Endothelial cell of umbilical vein (primary cell): ENCODE results near the gene SGSM1. TPM values are rescaled to one million over a fixed set of nuclear protein-coding genes. Genes with fewer than 3 reads are reported as not detected.

ENCODE experiments used
- BruUV-seq: library from RNA; stranded (reverse); fragments of 400-500 nt; replicated peaks from 2 replicates; lab custom pipeline; 2021; lab: Mats Ljungman, UMichigan
- CTCF ChIA-PET: fragments of 300-600, 350-600 bp; sonication (Branson Sonifier 250); formaldehyde crosslinking; loops from one replicate; lab custom pipeline; 2021; ENCODE audit warnings: antibody characterized with exemption, inconsistent platforms; lab: Charles Lee
- POLR2A ChIA-PET: fragments of 300-600, 350-600 bp; sonication (Branson Sonifier 250); formaldehyde crosslinking; loops from one replicate; lab custom pipeline; 2021; ENCODE audit warnings: antibody characterized with exemption, inconsistent platforms; lab: Charles Lee
- DNase-seq: peaks from one replicate; pipeline ENCODE4 v3.0.0-alpha.2; 2011; ENCODE audit warnings: low read depth, low spot score
- FAIRE-seq: peaks from 2 replicates; lab custom pipeline; 2011; peaks lifted over from hg19 to GRCh38; lab: Jason Lieb, UNC
- H2AFZ ChIP-seq: 2 replicates; pipeline ENCODE4 v1.6.0; 2012; ENCODE audit warnings: low read depth, low read length, control low read depth, inconsistent platforms
- H3K27ac ChIP-seq: 2 replicates; pipeline ENCODE4 v1.5.1; 2011; ENCODE audit warnings: low read depth, mild to moderate bottlenecking, control low read depth, low read length, moderate library complexity; ENCODE audit not compliant: insufficient read depth
- H3K27me3 ChIP-seq, 2 experiments: 2 replicates each; pipeline versions ENCODE4 v1.6.0 to v1.6.1; 2011; ENCODE audit warnings: low read length in 2 of 2, mixed read lengths in 1 of 2; ENCODE audit not compliant: control insufficient read depth in 2 of 2, insufficient read depth in 2 of 2
- H3K36me3 ChIP-seq, 2 experiments: 2 replicates in 1 of 2; 3 replicates in 1 of 2; pipeline ENCODE4 v1.5.1; 2011; ENCODE audit warnings: low read length in 2 of 2, mild to moderate bottlenecking in 1 of 2, moderate library complexity in 1 of 2; ENCODE audit not compliant: control insufficient read depth in 2 of 2, insufficient read depth in 2 of 2; ENCODE audit errors: extremely low read depth in 1 of 2
- H3K4me1 ChIP-seq: 3 replicates; pipeline ENCODE4 v1.5.1; 2011; ENCODE audit warnings: mild to moderate bottlenecking, low read length; ENCODE audit not compliant: control insufficient read depth, insufficient read depth; ENCODE audit errors: extremely low read depth
- H3K4me2 ChIP-seq: 2 replicates; pipeline ENCODE4 v1.6.1; 2011; ENCODE audit warnings: low read length, control low read depth, mixed read lengths; ENCODE audit not compliant: insufficient read depth
- H3K4me3 ChIP-seq, 3 experiments: fragments of 200-600 bp in 1 of 3; sonication (generic), shearing (Covaris generic) in 1 of 3; replicated peaks in 1 of 3; 2 replicates each; pipeline ENCODE4 v1.5.1; 2011 to 2016; ENCODE audit warnings: control low read depth in 3 of 3, low read length in 3 of 3, mild to moderate bottlenecking in 2 of 3, inconsistent platforms in 1 of 3, low read depth in 1 of 3, moderate library complexity in 1 of 3; ENCODE audit not compliant: insufficient read depth in 1 of 3
- H3K79me2 ChIP-seq: 2 replicates; pipeline ENCODE4 v1.6.0; 2012; ENCODE audit warnings: low read length, inconsistent platforms; ENCODE audit not compliant: control insufficient read depth, insufficient read depth
- H3K9ac ChIP-seq: replicated peaks from 2 replicates; pipeline ENCODE3; 2011; ENCODE audit warnings: low read length, control low read depth; ENCODE audit not compliant: insufficient read depth; ENCODE audit errors: extremely low read depth
- H3K9me1 ChIP-seq: replicated peaks from 3 replicates; pipeline ENCODE4 v1.6.0; 2011; ENCODE audit warnings: mild to moderate bottlenecking, low read length; ENCODE audit not compliant: control insufficient read depth, insufficient read depth; ENCODE audit errors: extremely low read depth
- H3K9me3 ChIP-seq: replicated peaks from 2 replicates; pipeline ENCODE4 v1.5.1; 2012; ENCODE audit warnings: low read length, inconsistent platforms; ENCODE audit not compliant: control insufficient read depth, insufficient read depth
- H4K20me1 ChIP-seq: replicated peaks from 2 replicates; pipeline ENCODE3; 2011; ENCODE audit warnings: mild to moderate bottlenecking, low read length; ENCODE audit not compliant: control insufficient read depth, insufficient read depth; ENCODE audit errors: extremely low read depth
- CTCF ChIP-seq, 2 donors: IDR thresholded peaks; 1 replicate in 1 of 2; 2 replicates in 1 of 2; pipeline ENCODE4 v1.5.1; 2011; ENCODE audit warnings: low read length in 2 of 2, mild to moderate bottlenecking in 2 of 2, moderate library complexity in 2 of 2, control low read depth in 1 of 2, inconsistent platforms in 1 of 2, low read depth in 1 of 2; ENCODE audit not compliant: insufficient read depth in 1 of 2; ENCODE audit errors: extremely low read depth in 1 of 2
- EZH2 ChIP-seq: IDR thresholded peaks from 2 replicates; pipeline ENCODE4 v1.6.1; 2012; ENCODE audit warnings: borderline replicate concordance, low read depth, mild to moderate bottlenecking, moderate library complexity, low read length, inconsistent platforms; ENCODE audit not compliant: severe bottlenecking
- MAX ChIP-seq: IDR thresholded peaks from 2 replicates; pipeline ENCODE4 v1.6.1; 2011; ENCODE audit not compliant: insufficient read depth, insufficient read length
- POLR2AphosphoS5 ChIP-seq: IDR thresholded peaks from 2 replicates; pipeline ENCODE4 v1.6.1; 2012; ENCODE audit warnings: low read depth, mild to moderate bottlenecking, control low read depth, low read length, moderate library complexity; ENCODE audit not compliant: insufficient read depth
- dilution Hi-C: fragments of 300-500 bp; cut with MboI; formaldehyde crosslinking; loops from one replicate; pipeline ENCODE4 v1.15.0; 2019; ENCODE audit warnings: low sequenced_read_pairs; ENCODE audit not compliant: extremely low pct_ligation_motif_present
- intact Hi-C: fragments of 100-400 bp; cut with micrococcal nuclease; formaldehyde crosslinking; loops from one replicate; pipeline ENCODE4 v1.10.0; 2022
- polyA plus RNA-seq, 4 experiments: library from polyadenylated mRNA; depleted of rRNA in 3 of 4; stranded (reverse) in 3 of 4; unstranded in 1 of 4; fragments of >200 nt; gene quantifications; 2 replicates each; pipeline versions ENCODE4 v1.2.1 to v1.2.3, GENCODE V29; 2011 to 2012; ENCODE audit warnings: missing spikeins in 1 of 4
- total RNA-seq: library from RNA; stranded (reverse); gene quantifications from 2 replicates; pipeline ENCODE4 v1.2.3, GENCODE V29; 2021

SGSM1 gene
- total and polyA plus RNA-seq, 2 donors (not counting 3 experiments of a cell fraction or from before 2014, with no cell fraction given) = 0.10 to 1.1 TPM

GRCh38 chr22:24935771-24936483 lies 129.9 kb downstream of the SGSM1 start:
- Histone ChIP-seq H3K9me3 (no peaks in the 10 kb centered on the region), H3K9ac (no peak overlapping the region), H3K36me3 (no peaks in the 10 kb centered on the region), H3K4me3 (no peak overlapping the region), H3K9me1 (no peaks in the 10 kb centered on the region), H3K4me1 (no peaks in the 10 kb centered on the region), H3K27ac (no peak overlapping the region), H3K4me2 (no peak overlapping the region), H3K79me2 (no peaks in the 10 kb centered on the region), H4K20me1 (no peaks in the 10 kb centered on the region), H3K27me3 (peaks cover 24 to 28% of the 10 kb centered on the region in 2 experiments), H2AFZ (no peak overlapping the region)
- no peak for FAIRE-seq
- no peak for DNase-seq
- BruUV-seq = no TSS peak
- dilution Hi-C loops (no loop called here), intact Hi-C loops (loop anchor here (10.0 kb wide), 1 partner anchor 399 kb away; no protein-coding TSS in a partner anchor)
- ChIA-PET POLR2A (no interaction called here), CTCF (interaction anchor here (1.3 to 19.2 kb wide), 2 partner anchors 33 to 116 kb away, joined by 3 to 378 read pairs; no protein-coding TSS in a partner anchor)
- TF ChIP-seq EZH2 = no peak
- no peak for TF ChIP-seq MAX

- Histone ChIP-seq H3K27ac (no peak overlapping the region), H3K4me3 (no peak overlapping the region), H3K9me1 (no peaks in the 10 kb centered on the region), H3K79me2 (no peaks in the 10 kb centered on the region), H4K20me1 (no peaks in the 10 kb centered on the region), H3K4me1 (no peaks in the 10 kb centered on the region), H3K4me2 (no peak overlapping the region), H3K9ac (no peak overlapping the region), H3K27me3 (peaks cover 17 to 21% of the 10 kb centered on the region in 2 experiments), H2AFZ (no peak overlapping the region), H3K36me3 (no peaks in the 10 kb centered on the region), H3K9me3 (no peaks in the 10 kb centered on the region)
- ChIA-PET POLR2A (no interaction called here), CTCF (interaction anchor here (0.9 to 19.2 kb wide), 6 partner anchors 9 to 122 kb away, joined by 3 to 378 read pairs (median 3); partner anchors contain the start of gene LHFPL7)
- no peak for FAIRE-seq
- TF ChIP-seq CTCF (IDR thresholded peaks at IDR 0.05; ENCODE audit: extremely low read depth in 1 of 2, insufficient read depth in 1 of 2, low read depth in 1 of 2, low read length in 2 of 2) = peak; percentile 29 to 53
- TF ChIP-seq POLR2AphosphoS5 = no peak
- dilution Hi-C loops (no loop called here), intact Hi-C loops (loop anchor here (10.0 kb wide), 1 partner anchor 398 kb away; no protein-coding TSS in a partner anchor)
- DNase-seq = peak; percentile 59
- no TSS peak for BruUV-seq
Measured at GRCh38 chr22:24937114-24937513, 131.1 kb downstream of the SGSM1 start.
